ENCODE results near the gene COLEC11.
"Not testable (repeated sequence)": the region's sequence is repeated elsewhere in the genome, so short reads cannot be mapped to it uniquely, and the experiment has no call there.

Gene COLEC11

DNA sequence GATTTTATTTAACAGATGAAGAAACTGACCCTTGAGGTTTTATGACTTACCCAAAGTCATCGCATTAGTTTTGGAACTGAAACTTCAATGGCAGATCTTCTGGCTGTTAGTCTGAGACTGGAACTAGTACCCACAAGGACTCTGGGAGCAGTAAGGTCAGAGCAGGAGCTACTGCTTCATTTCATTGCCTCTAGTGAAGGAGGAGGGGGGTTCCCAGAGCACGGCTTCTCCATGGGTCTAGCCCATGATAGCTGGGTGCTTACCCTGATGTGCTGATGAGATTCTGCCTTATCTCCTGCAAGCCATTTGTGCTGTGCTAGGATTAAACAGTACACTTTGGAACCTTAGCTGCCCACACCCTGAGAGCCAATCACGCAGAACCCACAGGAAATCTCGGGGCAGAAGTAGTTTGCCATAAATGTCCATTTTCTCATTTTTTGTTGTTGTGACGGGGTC lies 31.4 kb upstream of the COLEC11 start:
- H3K27ac ChIP-seq = no peak overlapping the region
- TF ChIP-seq, protein P1, sequence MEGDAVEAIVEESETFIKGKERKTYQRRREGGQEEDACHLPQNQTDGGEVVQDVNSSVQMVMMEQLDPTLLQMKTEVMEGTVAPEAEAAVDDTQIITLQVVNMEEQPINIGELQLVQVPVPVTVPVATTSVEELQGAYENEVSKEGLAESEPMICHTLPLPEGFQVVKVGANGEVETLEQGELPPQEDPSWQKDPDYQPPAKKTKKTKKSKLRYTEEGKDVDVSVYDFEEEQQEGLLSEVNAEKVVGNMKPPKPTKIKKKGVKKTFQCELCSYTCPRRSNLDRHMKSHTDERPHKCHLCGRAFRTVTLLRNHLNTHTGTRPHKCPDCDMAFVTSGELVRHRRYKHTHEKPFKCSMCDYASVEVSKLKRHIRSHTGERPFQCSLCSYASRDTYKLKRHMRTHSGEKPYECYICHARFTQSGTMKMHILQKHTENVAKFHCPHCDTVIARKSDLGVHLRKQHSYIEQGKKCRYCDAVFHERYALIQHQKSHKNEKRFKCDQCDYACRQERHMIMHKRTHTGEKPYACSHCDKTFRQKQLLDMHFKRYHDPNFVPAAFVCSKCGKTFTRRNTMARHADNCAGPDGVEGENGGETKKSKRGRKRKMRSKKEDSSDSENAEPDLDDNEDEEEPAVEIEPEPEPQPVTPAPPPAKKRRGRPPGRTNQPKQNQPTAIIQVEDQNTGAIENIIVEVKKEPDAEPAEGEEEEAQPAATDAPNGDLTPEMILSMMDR (conservative IDR thresholded peaks at IDR 0.05) = no peak

DNA sequence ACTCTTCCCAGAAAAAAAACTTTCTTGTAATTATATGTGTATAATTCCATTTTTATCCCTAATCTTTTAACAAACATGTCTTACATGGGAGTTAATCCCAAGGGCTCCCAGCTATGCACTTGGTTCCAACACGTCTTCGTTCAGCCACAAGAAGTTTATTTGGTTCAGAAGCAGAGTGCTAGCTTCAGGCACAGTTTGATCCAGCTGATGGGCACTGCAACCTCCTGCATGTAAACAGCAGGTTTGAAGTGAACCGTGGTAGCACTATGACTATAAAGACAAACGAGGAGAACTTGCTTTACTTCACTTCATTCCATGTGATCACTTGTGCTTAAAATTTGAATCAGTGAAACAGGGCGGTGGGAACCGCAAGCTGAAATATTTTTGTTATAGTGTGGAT lies 29.8 kb upstream of the COLEC11 start:
- TF ChIP-seq, protein P1 (conservative IDR thresholded peaks at IDR 0.05) = no peak
- H3K27ac ChIP-seq = no peak overlapping the region

- TF ChIP-seq, protein P1 (conservative IDR thresholded peaks at IDR 0.05) = no peak
Measured at GRCh38 chr2:3566806-3567205, 28.1 kb upstream of the COLEC11 start.

GRCh38 chr2:3569656-3570055 lies 25.3 kb upstream of the COLEC11 start:
- H3K27ac ChIP-seq = not testable (repeated sequence)

More at GRCh38 chr2:3566806-3567205, 28.1 kb upstream of the COLEC11 start:
- H3K27ac ChIP-seq = no peak overlapping the region

GRCh38 chr2:3571284-3571683 lies 23.6 kb upstream of the COLEC11 start:
- TF ChIP-seq, protein P1 (conservative IDR thresholded peaks at IDR 0.05) = no peak
- H3K27ac ChIP-seq = no peak overlapping the region

GRCh38 chr2:3572620-3573019 lies 22.3 kb upstream of the COLEC11 start:
- TF ChIP-seq, protein P1 (conservative IDR thresholded peaks at IDR 0.05) = no peak
- H3K27ac ChIP-seq = no peak overlapping the region

DNA sequence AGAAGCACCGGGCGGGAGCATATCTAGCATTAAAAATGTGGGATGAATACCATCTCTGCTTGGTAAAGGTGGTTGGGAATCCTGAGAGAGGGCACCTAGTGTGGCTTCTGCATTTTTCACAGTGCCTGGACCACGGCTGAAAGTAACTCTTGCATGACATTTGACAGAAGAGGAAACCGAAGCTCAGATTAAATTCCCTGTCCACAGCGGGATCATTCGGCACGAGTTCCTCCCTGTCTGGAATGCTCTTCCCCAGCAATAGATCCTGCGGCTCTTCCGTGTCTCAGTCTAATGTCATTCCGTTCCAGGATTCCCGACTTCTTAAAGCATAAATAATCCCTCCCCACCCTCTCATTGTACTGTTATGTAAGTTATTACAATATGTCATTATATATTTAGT lies 20.8 kb upstream of the COLEC11 start:
- TF ChIP-seq, protein P1 (conservative IDR thresholded peaks at IDR 0.05) = no peak
- peak overlapping the region; percentile 89 for H3K27ac ChIP-seq

DNA sequence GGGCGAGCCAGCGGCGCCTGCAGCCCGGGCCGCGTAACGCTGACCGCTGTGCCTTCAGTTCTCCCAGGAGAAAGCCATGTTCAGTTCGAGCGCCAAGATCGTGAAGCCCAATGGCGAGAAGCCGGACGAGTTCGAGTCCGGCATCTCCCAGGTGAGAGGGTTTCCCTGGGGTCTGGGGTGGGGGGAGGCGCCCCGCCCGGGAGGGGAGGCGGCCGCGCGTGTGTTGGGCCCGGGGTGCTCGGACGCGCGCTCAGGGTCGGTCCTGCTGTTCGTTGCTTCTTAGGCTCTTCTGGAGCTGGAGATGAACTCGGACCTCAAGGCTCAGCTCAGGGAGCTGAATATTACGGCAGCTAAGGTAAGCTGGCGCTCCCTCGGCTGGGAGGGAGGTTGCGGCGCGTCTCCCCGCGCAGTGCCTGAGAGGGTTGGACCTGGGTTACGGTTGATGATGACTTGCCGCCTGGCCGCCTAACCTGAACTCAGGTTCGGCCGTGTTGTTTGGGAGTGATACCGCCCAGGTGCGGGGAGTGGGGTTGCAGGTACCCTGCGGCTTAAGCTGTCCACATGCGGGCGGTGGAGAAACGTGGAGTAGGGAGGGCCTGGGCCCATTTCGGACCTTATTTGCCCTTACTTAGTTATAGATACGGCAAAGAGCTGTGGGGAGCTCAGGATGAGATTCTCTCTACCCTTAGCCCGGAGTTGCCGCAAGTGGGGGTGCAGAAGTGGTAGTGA lies 19.2 kb upstream of the COLEC11 start:
- H3K27ac ChIP-seq = peak overlapping the region; percentile 89
- TF ChIP-seq, protein P1 (conservative IDR thresholded peaks at IDR 0.05) = no peak

- H3K27ac ChIP-seq = peak overlapping the region; percentile 89
Measured at GRCh38 chr2:3576263-3576630, 18.7 kb upstream of the COLEC11 start.
